K562 (cell line): Measurements from ENCODE around the gene DOCK3. TPM values are rescaled to one million over a fixed set of nuclear protein-coding genes. Genes with fewer than 3 reads are reported as not detected.

Experiments used
- ATAC-seq: fragments of 200-7000 bp; cut with Tn5 transposase; 3 replicates; pipeline ENCODE4 v1.9.1; 2020; ENCODE audit warnings: moderate library complexity
- BruUV-seq: library from RNA; stranded (reverse); fragments of 400-500 nt; replicated peaks from 2 replicates; lab custom pipeline; 2021; lab: Mats Ljungman, UMichigan
- CTCF ChIA-PET: fragments of 300-600 bp; formaldehyde crosslinking; extraction: SDS; loops from one replicate; lab custom pipeline; 2021; ENCODE audit warnings: low intra/inter-chr PET ratio; lab: Yijun Ruan, JAX
- POLR2A ChIA-PET: fragments of 300-600, 350-650 bp; sonication (Branson Sonifier 250); formaldehyde crosslinking; extraction: SDS; loops from one replicate; lab custom pipeline; 2021; ENCODE audit warnings: antibody characterized with exemption, inconsistent platforms; lab: Yijun Ruan, JAX
- DNase-seq, 4 experiments: peaks; one replicate each; pipeline versions ENCODE4 v3.0.0 to v3.0.0-alpha.2; 2011 to 2018; ENCODE audit warnings: low spot score in 3 of 4, mixed read lengths in 3 of 4; ENCODE audit errors: extremely low read depth in 1 of 4
- FAIRE-seq: peaks from 2 replicates; lab custom pipeline; 2011; peaks lifted over from hg19 to GRCh38; lab: Jason Lieb, UNC
- H2AFZ ChIP-seq: 2 replicates; pipeline ENCODE4 v1.6.0; 2011; ENCODE audit warnings: low read depth, low read length, control low read depth, inconsistent platforms
- H3K27ac ChIP-seq: fragments of 200-600 bp; 3 replicates; pipeline ENCODE4 v1.8.0; 2011; ENCODE audit warnings: low read depth, mild to moderate bottlenecking, control low read depth, inconsistent platforms, low read length, moderate library complexity, mixed read lengths; ENCODE audit errors: extremely low read depth
- H3K27me3 ChIP-seq, 2 experiments: fragments of 300-600 bp in 1 of 2; 2 replicates in 1 of 2; 3 replicates in 1 of 2; pipeline versions ENCODE4 v1.6.0 to v1.8.0; 2011; ENCODE audit warnings: inconsistent platforms in 2 of 2, low read length in 2 of 2, mild to moderate bottlenecking in 1 of 2, mixed read lengths in 1 of 2, moderate library complexity in 1 of 2; ENCODE audit not compliant: control insufficient read depth in 2 of 2, insufficient read depth in 2 of 2
- H3K36me3 ChIP-seq: fragments of 300-600 bp; 3 replicates; pipeline ENCODE4 v1.8.0; 2011; ENCODE audit warnings: mild to moderate bottlenecking, low read length, inconsistent platforms; ENCODE audit not compliant: control insufficient read depth, insufficient read depth
- H3K4me1 ChIP-seq, 2 experiments: fragments of 200-600 bp in 1 of 2; replicated peaks in 1 of 2; 2 replicates in 1 of 2; 3 replicates in 1 of 2; pipeline versions ENCODE4 v1.5.1 to v1.8.0; 2011; ENCODE audit warnings: inconsistent platforms in 2 of 2, low read length in 2 of 2, mild to moderate bottlenecking in 1 of 2, mixed read lengths in 1 of 2, moderate library complexity in 1 of 2; ENCODE audit not compliant: control insufficient read depth in 2 of 2, insufficient read depth in 2 of 2
- H3K4me2 ChIP-seq: 2 replicates; pipeline ENCODE4 v1.6.1; 2011; ENCODE audit warnings: low read length, control low read depth, inconsistent platforms, mixed read lengths; ENCODE audit not compliant: insufficient read depth
- H3K4me3 ChIP-seq: fragments of 200-600 bp; sonication (generic), shearing (Covaris generic); 2 replicates; pipeline ENCODE4 v1.5.1; 2016; ENCODE audit warnings: control low read depth, inconsistent platforms
- H3K79me2 ChIP-seq: fragments of 200-600 bp; 3 replicates; pipeline ENCODE4 v1.8.0; 2011; ENCODE audit warnings: low read length, inconsistent platforms; ENCODE audit not compliant: control insufficient read depth, insufficient read depth
- H3K9ac ChIP-seq, 2 experiments: 2 replicates each; pipeline versions ENCODE4 v1.6.0 to v1.6.1; 2011; ENCODE audit warnings: low read depth in 2 of 2, low read length in 2 of 2, control low read depth in 1 of 2, inconsistent platforms in 1 of 2, mild to moderate bottlenecking in 1 of 2, mixed read lengths in 1 of 2; ENCODE audit not compliant: insufficient read depth in 1 of 2
- H3K9me1 ChIP-seq: one replicate; pipeline ENCODE4 v1.6.0; 2011; ENCODE audit warnings: inconsistent platforms, mild to moderate bottlenecking, low read length, moderate library complexity; ENCODE audit not compliant: control insufficient read depth, insufficient read depth
- H3K9me3 ChIP-seq: replicated peaks from 2 replicates; pipeline ENCODE4 v1.5.1; 2011; ENCODE audit warnings: low read depth, low read length, inconsistent platforms; ENCODE audit not compliant: control insufficient read depth, insufficient read depth
- H4K20me1 ChIP-seq: replicated peaks from 2 replicates; pipeline ENCODE4 v1.6.1; 2011; ENCODE audit warnings: low read length, inconsistent platforms, mixed read lengths; ENCODE audit not compliant: control insufficient read depth, insufficient read depth
- EWSR1 ChIP-seq: fragments of 450-650 bp; IDR thresholded peaks from 2 replicates; pipeline ENCODE4 v1.6.1; 2018; ENCODE audit warnings: borderline replicate concordance, mild to moderate bottlenecking, low read depth, moderate library complexity; ENCODE audit not compliant: partially characterized antibody
- HINFP ChIP-seq: fragments of 450-650 bp; conservative IDR thresholded peaks from 2 replicates; pipeline ENCODE4 v1.6.1; 2016; ENCODE audit warnings: missing genetic modification characterization, low read depth, mild to moderate bottlenecking, control low read depth, missing compliant biosample characterization
- RBM25 ChIP-seq: fragments of 200-400 bp; formaldehyde crosslinking; IDR thresholded peaks from 2 replicates; pipeline ENCODE4 v1.6.1; 2018; ENCODE audit warnings: low read length, low read depth, moderate library complexity; ENCODE audit not compliant: severe bottlenecking
- SMARCA4 ChIP-seq: fragments of 450-650 bp; IDR thresholded peaks from 2 replicates; pipeline ENCODE4 v1.6.1; 2016
- SREBF1 ChIP-seq: fragments of 150-350 bp; IDR thresholded peaks from 2 replicates; pipeline ENCODE4 v1.6.1; 2014; ENCODE audit warnings: antibody characterized with exemption, low read depth, low read length, borderline replicate concordance
- XRCC3 ChIP-seq: fragments of 450-650 bp; IDR thresholded peaks from 2 replicates; pipeline ENCODE4 v1.6.1; 2017; ENCODE audit warnings: mild to moderate bottlenecking, moderate library complexity
- ZEB2 ChIP-seq: fragments of 450-650 bp; IDR thresholded peaks from 2 replicates; pipeline ENCODE4 v1.6.1; 2016
- WGBS: fragments of 100-300 bp; shearing (Covaris generic); methylation state at CpG from one replicate; pipeline ENCODE4 v1.1.6; 2016; ENCODE audit warnings: low coverage, mixed read lengths; ENCODE audit not compliant: insufficient coverage; ENCODE audit errors: missing lambda C conversion rate; 5-methylcytosine and 5-hydroxymethylcytosine counted together
- in situ Hi-C: fragments of 300-500 bp; cut with MboI; formaldehyde crosslinking; loops from 4 replicates; pipeline ENCODE4 v1.15.0; 2018; ENCODE audit warnings: inconsistent platforms, mixed read lengths
- intact Hi-C: fragments of 100-400 bp; cut with micrococcal nuclease; formaldehyde crosslinking; loops from 2 replicates; pipeline ENCODE4 v1.14.2; 2022
- polyA plus RNA-seq, 8 experiments: library from polyadenylated mRNA; depleted of rRNA in 4 of 8; stranded (reverse) in 5 of 8; unstranded in 3 of 8; fragments of >200 nt; fragmentation: Nextera tagmentation in 2 of 8; fragmentation: Illumina TruSeq in 1 of 8; extraction: Ambion mirVana in 2 of 8; extraction: Trizol in 1 of 8; gene quantifications; 2 replicates each; pipeline versions ENCODE4 v1.2.1 to v1.2.3, GENCODE V29; 2011 to 2014; ENCODE audit warnings: inconsistent platforms in 1 of 8, missing spikeins in 1 of 8
- total RNA-seq, 7 experiments: library from RNA; depleted of rRNA in 6 of 7; stranded (reverse); fragments of >200 nt in 6 of 7; fragmentation: Illumina TruSeq in 2 of 7; extraction: Trizol in 2 of 7; gene quantifications; 2 replicates each; pipeline versions ENCODE4 v1.2.1 to v1.2.3, GENCODE V29; 2011 to 2021; ENCODE audit warnings: low replicate concordance in 1 of 7
- TF ChIP-seq, protein P1 (sequence below): fragments of 200-800 bp; sonication (Bioruptor generic); IDR thresholded peaks from 2 replicates; pipeline ENCODE4 v1.6.1; 2017; ENCODE audit warnings: missing genetic modification characterization, missing compliant biosample characterization

The DOCK3 gene
- total and polyA plus RNA-seq, 9 of the 15 experiments (the other 6 are each of a cell fraction or from before 2014, with no cell fraction given) = under 0.01 to 0.03 (median 0.01) TPM; not detected in 4

DNA sequence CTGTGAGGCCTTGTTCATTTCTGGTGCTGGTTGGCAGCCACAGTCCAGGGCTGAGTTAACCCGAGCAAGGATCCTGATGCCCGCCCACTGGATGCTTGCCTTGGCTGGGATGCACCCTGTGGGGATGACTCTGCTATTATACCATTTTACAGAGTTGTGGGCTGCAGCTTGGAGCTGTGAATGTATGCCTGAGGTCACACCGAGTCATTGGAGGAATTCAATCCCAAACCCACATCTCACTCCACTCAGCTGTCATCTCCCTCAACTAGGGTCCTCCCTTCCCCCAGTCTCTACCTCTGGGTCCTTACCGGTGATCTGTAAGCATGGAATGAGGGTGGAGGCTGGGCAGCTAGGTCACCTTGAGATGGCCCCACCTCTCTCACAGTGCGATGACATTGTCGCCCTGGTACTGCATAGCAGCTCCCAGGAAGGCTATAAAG, 35.7 kb upstream of the DOCK3 start (continued):
- TF ChIP-seq HINFP (tag) = no peak
- TF ChIP-seq ZEB2 = no peak
- TF ChIP-seq, protein P1, sequence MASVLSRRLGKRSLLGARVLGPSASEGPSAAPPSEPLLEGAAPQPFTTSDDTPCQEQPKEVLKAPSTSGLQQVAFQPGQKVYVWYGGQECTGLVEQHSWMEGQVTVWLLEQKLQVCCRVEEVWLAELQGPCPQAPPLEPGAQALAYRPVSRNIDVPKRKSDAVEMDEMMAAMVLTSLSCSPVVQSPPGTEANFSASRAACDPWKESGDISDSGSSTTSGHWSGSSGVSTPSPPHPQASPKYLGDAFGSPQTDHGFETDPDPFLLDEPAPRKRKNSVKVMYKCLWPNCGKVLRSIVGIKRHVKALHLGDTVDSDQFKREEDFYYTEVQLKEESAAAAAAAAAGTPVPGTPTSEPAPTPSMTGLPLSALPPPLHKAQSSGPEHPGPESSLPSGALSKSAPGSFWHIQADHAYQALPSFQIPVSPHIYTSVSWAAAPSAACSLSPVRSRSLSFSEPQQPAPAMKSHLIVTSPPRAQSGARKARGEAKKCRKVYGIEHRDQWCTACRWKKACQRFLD (CRISPR knock-in tag) = no peak
- TF ChIP-seq SREBF1 = no peak
- TF ChIP-seq XRCC3 = no peak
- no peak for TF ChIP-seq SMARCA4

DNA sequence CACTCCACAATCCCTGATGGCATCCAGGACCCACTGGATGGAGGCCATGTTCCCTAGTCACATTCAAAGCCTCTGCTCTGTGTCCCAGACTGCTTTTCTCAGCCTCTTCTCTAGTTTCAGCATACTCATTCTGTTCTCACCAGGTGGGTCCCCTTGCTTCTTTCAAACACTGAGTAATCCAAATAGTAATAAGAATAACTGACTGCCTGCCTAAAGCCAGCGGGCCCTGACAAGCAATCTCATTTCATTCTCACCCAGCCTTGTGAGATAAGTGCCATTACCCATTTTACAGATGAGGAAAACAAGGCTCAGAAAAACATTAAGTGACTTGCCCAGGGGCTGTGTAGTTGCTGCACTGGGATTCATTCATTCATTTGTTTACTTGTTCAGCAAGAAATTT, 32.3 kb upstream of the DOCK3 start:
- no peak for FAIRE-seq
- CTCF ChIA-PET = no interaction called here

More for the DNA sequence above, 32.3 kb upstream of the DOCK3 start:
- Histone ChIP-seq H3K27ac (no peak overlapping the region), H3K9me1 (peaks cover 5% of the 10 kb centered on the region), H3K9me3 (no peaks in the 10 kb centered on the region), H2AFZ (no peak overlapping the region), H3K4me2 (no peak overlapping the region), H3K36me3 (peaks cover 68% of the 10 kb centered on the region; the same call in 2 of the 3 replicates), H3K27me3 (no peaks in the 10 kb centered on the region), H3K9ac (no peak overlapping the region), H3K79me2 (no peaks in the 10 kb centered on the region), H3K4me3 (no peak overlapping the region), H3K4me1 (no peaks in the 10 kb centered on the region; a peak in 1 of 5 replicates), H4K20me1 (peaks cover 5% of the 10 kb centered on the region; the same call in 1 of the 2 replicates)
- intact Hi-C loops = no loop called here
- in situ Hi-C loops = loop anchor here (25.0 kb wide), 1 partner anchor 1045 kb away; no protein-coding TSS in a partner anchor
- no TSS peak for BruUV-seq
- no peak for DNase-seq
- POLR2A ChIA-PET = no interaction called here
- WGBS = 100% methylated on average over 1 of the region's 1 CpG
- TF ChIP-seq RBM25 (peak; percentile 44), EWSR1 (no peak)
- TF ChIP-seq, all 486 proteins: peak for 1
- no peak for ATAC-seq
